ENCODE data around the gene RNF2.
A peak's percentile ranks its signal among the peaks of the same experiment; 100 is the strongest.
"Not testable (repeated sequence)": the region's sequence is repeated elsewhere in the genome, so short reads cannot be mapped to it uniquely, and the experiment has no call there.

The RNF2 gene

GRCh38 chr1:185050823-185051451 lies 5.6 kb downstream of the RNF2 start:
- DNase-seq (ENCODE audit: low read depth), result no peak

- no peak for DNase-seq (ENCODE audit: low read depth)
Observed at GRCh38 chr1:185053204-185053603, 7.8 kb downstream of the RNF2 start.

GRCh38 chr1:185054365-185055060 lies 9.2 kb downstream of the RNF2 start:
- DNase-seq (ENCODE audit: low read depth), result no peak

GRCh38 chr1:185058110-185058509 lies 12.8 kb downstream of the RNF2 start:
- no peak for DNase-seq (ENCODE audit: low read depth)

GRCh38 chr1:185058876-185059275 lies 13.5 kb downstream of the RNF2 start:
- no peak for DNase-seq (ENCODE audit: low read depth)

- DNase-seq (ENCODE audit: low read depth), result no peak
Observed at GRCh38 chr1:185059950-185060571, 14.7 kb downstream of the RNF2 start.

- DNase-seq (ENCODE audit: low read depth), result no peak
Observed at GRCh38 chr1:185062710-185063370, 17.5 kb downstream of the RNF2 start.

GRCh38 chr1:185063719-185064118 lies 18.4 kb downstream of the RNF2 start:
- DNase-seq (ENCODE audit: low read depth), result no peak

- not testable (repeated sequence) for DNase-seq (ENCODE audit: low read depth)
Observed at GRCh38 chr1:185065006-185065405, 19.6 kb downstream of the RNF2 start.

GRCh38 chr1:185066181-185066580 lies 20.8 kb downstream of the RNF2 start:
- no peak for DNase-seq (ENCODE audit: low read depth)

GRCh38 chr1:185068341-185068740 lies 23.0 kb downstream of the RNF2 start:
- DNase-seq (ENCODE audit: low read depth), result no peak

GRCh38 chr1:185069202-185069772 lies 23.9 kb downstream of the RNF2 start:
- no peak for DNase-seq (ENCODE audit: low read depth)

- DNase-seq (ENCODE audit: low read depth), result no peak
Observed at GRCh38 chr1:185070051-185070450, 24.7 kb downstream of the RNF2 start.

- DNase-seq (ENCODE audit: low read depth), result no peak
Observed at GRCh38 chr1:185073725-185074124, 28.4 kb downstream of the RNF2 start.

GRCh38 chr1:185074307-185074706 lies 28.9 kb downstream of the RNF2 start:
- DNase-seq (ENCODE audit: low read depth), result peak; percentile 13

GRCh38 chr1:185075476-185075875 lies 30.1 kb downstream of the RNF2 start:
- no peak for DNase-seq (ENCODE audit: low read depth)

- no peak for DNase-seq (ENCODE audit: low read depth)
Observed at GRCh38 chr1:185077374-185077773, 32.0 kb downstream of the RNF2 start.

- no peak for DNase-seq (ENCODE audit: low read depth)
Observed at GRCh38 chr1:185080422-185080821, 35.1 kb downstream of the RNF2 start.

GRCh38 chr1:185083818-185084217 lies 38.5 kb downstream of the RNF2 start:
- DNase-seq (ENCODE audit: low read depth), result no peak

- no peak for DNase-seq (ENCODE audit: low read depth)
Observed at GRCh38 chr1:185087101-185087500, 41.7 kb downstream of the RNF2 start.

GRCh38 chr1:185087746-185088145 lies 42.4 kb downstream of the RNF2 start:
- DNase-seq (ENCODE audit: low read depth), result no peak

- DNase-seq (ENCODE audit: low read depth), result no peak
Observed at GRCh38 chr1:185091480-185091879, 46.1 kb downstream of the RNF2 start.

- no peak for DNase-seq (ENCODE audit: low read depth)
Observed at GRCh38 chr1:185094761-185095160, 49.4 kb downstream of the RNF2 start.
